Osteocyte (in vitro differentiated cells): ENCODE results near the gene TMEM72. TPM values are rescaled to one million over a fixed set of nuclear protein-coding genes. Genes with fewer than 3 reads are reported as not detected.

Experiments
- DNase-seq: peaks from one replicate; pipeline ENCODE4 v3.0.0; 2021; ENCODE audit warnings: mixed read lengths; ENCODE audit not compliant: unreplicated experiment; ENCODE audit errors: extremely low spot score
- H3K27ac Mint-ChIP-seq: one replicate; pipeline ENCODE4 v1.8.0; 2021; ENCODE audit warnings: mild to moderate bottlenecking, mixed read lengths; ENCODE audit not compliant: unreplicated experiment
- H3K27me3 Mint-ChIP-seq: one replicate; pipeline ENCODE4 v1.8.0; 2021; ENCODE audit warnings: mixed read lengths; ENCODE audit not compliant: unreplicated experiment
- H3K36me3 Mint-ChIP-seq: one replicate; pipeline ENCODE4 v1.8.0; 2021; ENCODE audit warnings: mixed read lengths; ENCODE audit not compliant: unreplicated experiment
- H3K4me1 Mint-ChIP-seq: one replicate; pipeline ENCODE4 v1.8.0; 2021; ENCODE audit warnings: mixed read lengths; ENCODE audit not compliant: unreplicated experiment
- H3K4me3 Mint-ChIP-seq: one replicate; pipeline ENCODE4 v1.8.0; 2021; ENCODE audit warnings: mild to moderate bottlenecking, moderate library complexity, mixed read lengths; ENCODE audit not compliant: unreplicated experiment
- H3K9me3 Mint-ChIP-seq: one replicate; pipeline ENCODE4 v1.8.0; 2021; ENCODE audit warnings: mixed read lengths; ENCODE audit not compliant: unreplicated experiment
- total RNA-seq: library from RNA; stranded (reverse); gene quantifications from 2 replicates; pipeline ENCODE4 v1.2.1, GENCODE V29; 2021
- TF ChIP-seq, protein P1 (sequence below): fragments of 200-600 bp; sonication (generic); IDR thresholded peaks from 2 replicates; pipeline ENCODE4 v1.5.0; 2021; ENCODE audit warnings: antibody characterized with exemption, mild to moderate bottlenecking, moderate library complexity

Gene TMEM72
- total RNA-seq, 1 donor from 2014 or later, result not detected

DNA sequence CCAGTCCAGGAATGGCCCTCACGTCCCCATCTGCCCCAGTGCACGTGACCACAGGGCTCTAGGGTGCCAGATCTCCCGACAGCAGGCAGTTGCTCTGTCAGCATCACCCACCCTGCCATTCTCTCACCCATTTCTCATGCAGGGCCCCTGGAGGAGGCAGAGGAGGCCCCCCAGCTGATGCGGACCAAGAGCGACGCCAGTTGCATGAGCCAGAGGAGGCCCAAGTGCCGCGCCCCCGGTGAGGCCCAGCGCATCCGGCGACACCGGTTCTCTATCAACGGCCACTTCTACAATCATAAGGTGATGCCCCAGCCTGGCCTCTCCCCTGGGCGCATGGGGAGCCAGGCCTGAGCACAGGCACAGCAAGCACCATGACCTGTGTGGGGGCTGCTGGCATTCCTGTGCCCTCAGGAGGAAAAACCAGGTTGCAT is 73.5 kb downstream of the TMEM72 start:
- no peak overlapping the region for H3K27ac Mint-ChIP-seq
- H3K4me1 Mint-ChIP-seq, result peaks cover 47% of the 10 kb centered on the region
- no peak for DNase-seq
- H3K9me3 Mint-ChIP-seq, result no peaks in the 10 kb centered on the region
- H3K36me3 Mint-ChIP-seq, result peaks cover 2% of the 10 kb centered on the region
- H3K27me3 Mint-ChIP-seq, result no peaks in the 10 kb centered on the region
- TF ChIP-seq, protein P1, sequence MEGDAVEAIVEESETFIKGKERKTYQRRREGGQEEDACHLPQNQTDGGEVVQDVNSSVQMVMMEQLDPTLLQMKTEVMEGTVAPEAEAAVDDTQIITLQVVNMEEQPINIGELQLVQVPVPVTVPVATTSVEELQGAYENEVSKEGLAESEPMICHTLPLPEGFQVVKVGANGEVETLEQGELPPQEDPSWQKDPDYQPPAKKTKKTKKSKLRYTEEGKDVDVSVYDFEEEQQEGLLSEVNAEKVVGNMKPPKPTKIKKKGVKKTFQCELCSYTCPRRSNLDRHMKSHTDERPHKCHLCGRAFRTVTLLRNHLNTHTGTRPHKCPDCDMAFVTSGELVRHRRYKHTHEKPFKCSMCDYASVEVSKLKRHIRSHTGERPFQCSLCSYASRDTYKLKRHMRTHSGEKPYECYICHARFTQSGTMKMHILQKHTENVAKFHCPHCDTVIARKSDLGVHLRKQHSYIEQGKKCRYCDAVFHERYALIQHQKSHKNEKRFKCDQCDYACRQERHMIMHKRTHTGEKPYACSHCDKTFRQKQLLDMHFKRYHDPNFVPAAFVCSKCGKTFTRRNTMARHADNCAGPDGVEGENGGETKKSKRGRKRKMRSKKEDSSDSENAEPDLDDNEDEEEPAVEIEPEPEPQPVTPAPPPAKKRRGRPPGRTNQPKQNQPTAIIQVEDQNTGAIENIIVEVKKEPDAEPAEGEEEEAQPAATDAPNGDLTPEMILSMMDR, result no peak
- no peak overlapping the region for H3K4me3 Mint-ChIP-seq

DNA sequence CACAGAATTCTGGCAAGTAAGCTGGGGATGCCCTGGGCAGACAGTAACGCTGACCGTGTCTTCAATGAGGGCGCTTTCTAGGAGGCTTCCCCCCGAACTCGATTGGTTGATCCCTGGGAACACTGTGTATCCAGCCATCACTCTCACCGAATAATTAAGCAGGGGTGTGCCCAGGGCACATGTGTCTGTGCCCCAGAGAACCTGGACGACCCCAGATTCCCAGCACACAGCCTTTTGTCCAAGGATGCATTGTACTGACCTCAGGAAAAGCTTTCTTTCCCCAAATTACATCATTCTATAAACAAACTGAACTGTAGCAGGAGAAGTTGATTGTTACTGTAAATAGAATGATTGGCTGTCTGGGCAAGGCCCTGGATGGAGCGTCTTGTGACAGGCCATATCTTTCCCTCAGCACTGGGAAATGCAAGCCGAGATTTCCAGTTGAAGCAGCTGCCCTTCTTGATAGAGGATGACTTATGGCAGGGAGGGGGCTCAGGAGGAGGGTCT is 74.1 kb downstream of the TMEM72 start:
- no peak overlapping the region for H3K4me3 Mint-ChIP-seq
- TF ChIP-seq, protein P1, result no peak
- H3K4me1 Mint-ChIP-seq, result peaks cover 47% of the 10 kb centered on the region
- H3K27me3 Mint-ChIP-seq, result no peaks in the 10 kb centered on the region
- H3K9me3 Mint-ChIP-seq, result no peaks in the 10 kb centered on the region
- peaks cover 2% of the 10 kb centered on the region for H3K36me3 Mint-ChIP-seq
- DNase-seq, result no peak
- peak overlapping the region; percentile 81 for H3K27ac Mint-ChIP-seq

DNA sequence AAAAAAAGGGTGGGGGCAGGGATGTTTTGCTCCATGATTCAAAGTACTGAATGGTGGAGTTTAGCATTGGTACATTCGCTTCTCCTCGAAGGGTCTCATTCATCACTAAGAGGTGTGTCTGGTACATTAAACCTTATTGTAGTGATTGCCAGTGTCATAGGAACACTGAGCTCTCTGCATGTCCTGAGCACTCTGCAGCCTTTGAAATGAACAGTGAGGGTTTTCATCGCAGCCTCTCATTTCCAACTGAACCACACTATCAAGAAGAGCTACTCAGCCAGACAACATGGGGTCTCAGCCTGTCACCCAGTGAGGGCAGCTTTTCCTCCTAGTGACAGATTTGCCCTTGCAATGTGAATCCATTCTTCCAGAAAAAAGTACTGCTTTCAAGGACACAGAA is 75.0 kb downstream of the TMEM72 start:
- no peaks in the 10 kb centered on the region for H3K27me3 Mint-ChIP-seq
- H3K9me3 Mint-ChIP-seq, result no peaks in the 10 kb centered on the region
- H3K4me3 Mint-ChIP-seq, result no peak overlapping the region
- H3K4me1 Mint-ChIP-seq, result peaks cover 43% of the 10 kb centered on the region
- TF ChIP-seq, protein P1, result no peak
- H3K36me3 Mint-ChIP-seq, result peaks cover 2% of the 10 kb centered on the region
- no peak overlapping the region for H3K27ac Mint-ChIP-seq
- no peak for DNase-seq

Other genes starting within 250 kb of the TMEM72 start
- gene RASSF4, start 48.5 kb downstream of the TMEM72 start, total RNA-seq, result 11.7 and 11.8 TPM in 2 replicates
- 10.3 and 10.4 TPM in 2 replicates for gene DEPP1, start 67.5 kb downstream of the TMEM72 start, total RNA-seq
- gene ZNF22, start 89.6 kb downstream of the TMEM72 start, total RNA-seq, result 22.9 and 23.4 TPM in 2 replicates